ENCODE measurements around the gene EZH1.
"Not testable (repeated sequence)": the region's sequence is repeated elsewhere in the genome, so short reads cannot be mapped to it uniquely, and the experiment has no call there.

The EZH1 gene

DNA sequence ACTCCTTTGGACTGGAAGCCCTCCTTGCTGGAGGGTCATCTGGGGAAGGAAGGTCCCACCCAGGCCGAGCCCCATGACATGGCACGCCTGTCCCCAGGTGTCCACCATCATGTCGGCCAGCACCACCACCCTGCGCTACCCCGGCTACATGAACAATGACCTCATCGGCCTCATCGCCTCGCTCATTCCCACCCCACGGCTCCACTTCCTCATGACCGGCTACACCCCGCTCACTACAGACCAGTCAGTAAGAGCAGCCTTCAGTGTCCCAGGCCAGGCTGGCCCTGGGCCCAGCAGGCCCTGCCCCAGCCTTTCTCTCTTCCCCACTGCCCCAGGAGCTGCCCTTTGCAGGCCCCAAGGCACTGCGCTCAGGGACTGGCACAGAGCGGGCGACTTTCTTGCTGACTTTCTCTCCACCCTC lies 79.2 kb downstream of the EZH1 start:
- no peak for DNase-seq

DNA sequence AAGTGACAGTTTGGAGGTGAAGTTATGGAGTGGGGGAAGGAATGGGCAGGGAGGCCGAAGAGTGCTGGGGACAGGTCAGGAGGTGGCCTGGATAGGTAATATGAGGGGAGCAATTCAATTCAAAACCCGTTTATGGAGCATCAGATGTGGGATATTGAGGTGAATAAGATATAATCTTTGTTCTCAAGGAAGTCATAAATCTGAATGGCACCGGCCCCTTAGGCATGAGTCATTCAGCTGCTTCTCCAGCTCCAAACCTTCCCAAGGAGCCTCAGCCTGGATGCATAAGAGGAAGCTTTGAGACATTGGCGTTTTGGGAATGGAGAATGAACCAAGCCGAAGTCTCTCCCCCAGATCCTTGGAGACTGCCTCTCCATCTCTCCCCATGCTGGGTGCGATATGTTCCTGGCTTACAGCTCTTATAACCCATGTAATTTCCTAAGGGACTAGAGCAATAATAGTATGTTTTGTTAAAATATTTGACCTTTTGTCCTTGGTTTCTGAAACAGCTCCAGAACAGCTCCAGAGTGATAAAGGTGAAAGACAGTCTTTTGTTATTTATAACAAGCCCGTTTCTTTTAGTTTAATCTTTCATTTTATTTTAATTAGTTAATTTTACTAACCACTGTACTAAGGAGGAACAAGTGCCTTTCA lies 84.0 kb downstream of the EZH1 start:
- no peak for DNase-seq

DNA sequence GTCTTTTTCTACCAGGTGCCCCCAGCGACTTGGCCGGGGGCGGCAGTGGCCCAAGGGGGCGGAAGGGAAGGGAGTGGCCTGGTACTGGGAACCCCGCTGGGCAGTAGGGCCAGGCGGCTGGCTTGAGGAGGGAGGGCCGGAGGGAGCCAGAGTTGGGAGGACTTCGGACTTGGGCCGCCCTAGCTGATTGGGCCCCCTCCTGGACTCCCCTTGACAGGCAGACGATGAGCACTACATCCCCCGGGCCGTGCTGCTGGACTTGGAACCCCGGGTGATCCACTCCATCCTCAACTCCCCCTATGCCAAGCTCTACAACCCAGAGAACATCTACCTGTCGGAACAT lies 84.9 kb downstream of the EZH1 start:
- not testable (repeated sequence) for DNase-seq

DNA sequence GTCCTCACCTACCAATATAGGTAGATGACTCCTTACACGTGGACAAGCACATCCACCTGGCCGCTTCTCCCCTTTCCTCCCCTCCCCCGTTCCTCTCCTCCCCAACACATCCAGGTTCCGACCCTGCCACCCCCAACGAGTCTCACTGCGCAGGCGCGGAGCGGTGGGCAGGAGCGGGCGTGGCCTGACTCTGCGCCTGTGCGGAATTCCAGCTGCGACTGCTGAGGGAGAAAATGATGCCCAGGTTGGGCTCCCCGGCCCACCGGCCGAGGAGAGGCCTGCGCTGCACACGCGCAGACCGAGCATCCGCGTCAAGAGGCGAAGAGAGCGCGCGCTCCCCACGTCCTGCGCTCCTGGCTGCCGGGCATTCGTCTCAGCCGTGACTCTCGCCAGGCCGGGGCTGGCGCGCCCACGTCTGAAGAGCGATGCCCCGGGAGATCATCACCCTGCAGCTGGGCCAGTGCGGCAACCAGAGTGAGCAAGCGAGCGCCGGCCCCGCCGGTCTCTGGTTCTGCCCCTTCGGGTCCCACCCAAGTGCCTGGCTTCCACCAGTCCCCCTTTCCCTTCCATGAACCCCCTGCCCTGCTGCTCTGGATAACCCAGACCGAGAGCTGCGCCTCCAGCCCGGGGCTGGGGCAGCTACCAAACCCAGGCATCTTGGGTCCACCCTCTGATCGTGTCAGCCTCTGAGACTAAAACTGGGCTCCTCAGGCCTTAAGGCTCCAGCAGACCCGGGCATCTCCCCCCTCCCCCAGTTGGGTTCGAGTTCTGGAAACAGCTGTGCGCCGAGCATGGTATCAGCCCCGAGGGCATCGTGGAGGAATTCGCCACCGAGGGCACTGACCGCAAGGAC lies 85.5 kb downstream of the EZH1 start, which contains the start of gene TUBG2:
Gene TUBG2 (plus strand): TSS at position 206 of the 853 bp plus-strand sequence. CDS start 220 bp downstream, at position 426.
- DNase-seq = peak in 4 of 5 experiments; percentile 56 to 66 (median 63)

DNA sequence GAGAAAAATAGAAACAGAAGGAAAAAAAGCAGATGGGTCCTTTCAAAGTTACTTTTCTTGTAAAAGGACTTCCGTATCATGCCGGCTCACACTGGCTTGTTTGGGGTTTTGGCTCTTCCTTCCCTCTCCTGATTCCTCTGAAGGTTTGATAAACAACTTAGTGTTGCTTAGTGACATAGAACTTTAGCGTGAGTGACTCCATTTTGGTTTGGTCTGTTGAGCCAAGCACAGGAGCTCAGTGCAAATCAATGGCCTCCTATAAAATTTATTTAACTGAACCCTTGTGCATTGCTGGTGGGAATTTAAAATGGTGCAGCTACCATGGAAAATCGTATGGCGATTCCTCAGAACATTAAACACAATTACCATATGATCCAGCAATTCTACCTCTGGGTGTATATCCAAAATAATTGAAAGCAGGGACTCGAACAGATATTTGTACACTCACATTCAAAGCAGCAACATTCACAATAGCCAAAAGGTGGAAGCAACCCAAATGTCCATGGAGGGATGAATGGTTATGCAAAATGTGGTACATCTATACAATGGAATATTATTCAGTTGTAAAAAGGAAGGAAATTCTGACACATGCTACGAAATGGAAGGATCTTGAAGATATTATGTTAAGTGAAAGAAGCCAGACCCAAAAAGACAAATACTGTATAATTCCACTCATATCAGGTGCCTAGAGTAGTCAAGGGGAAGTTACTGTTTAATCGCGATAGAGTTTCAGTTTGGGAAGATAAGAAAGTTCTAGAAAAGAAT lies 86.8 kb downstream of the EZH1 start:
- DNase-seq = no peak

DNA sequence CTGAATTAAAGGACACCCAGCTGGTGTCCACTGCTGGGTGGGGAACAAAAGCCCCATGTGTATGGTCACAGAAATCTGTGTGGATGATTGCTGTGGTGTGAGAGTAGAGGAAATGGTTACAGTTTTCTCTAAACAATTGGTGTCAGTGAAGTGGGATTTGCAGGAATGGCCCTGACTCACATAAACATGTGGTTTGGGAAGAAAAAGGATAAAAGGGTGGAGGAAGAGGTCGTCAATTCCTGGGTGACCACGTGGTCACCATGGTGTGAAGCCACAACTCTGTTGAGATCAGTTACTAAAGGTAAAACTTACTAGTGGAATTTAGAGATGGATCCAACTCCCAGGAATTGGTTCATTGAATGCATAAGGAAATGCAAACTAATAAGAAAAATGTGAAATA lies 89.3 kb downstream of the EZH1 start:
- no peak for DNase-seq

DNA sequence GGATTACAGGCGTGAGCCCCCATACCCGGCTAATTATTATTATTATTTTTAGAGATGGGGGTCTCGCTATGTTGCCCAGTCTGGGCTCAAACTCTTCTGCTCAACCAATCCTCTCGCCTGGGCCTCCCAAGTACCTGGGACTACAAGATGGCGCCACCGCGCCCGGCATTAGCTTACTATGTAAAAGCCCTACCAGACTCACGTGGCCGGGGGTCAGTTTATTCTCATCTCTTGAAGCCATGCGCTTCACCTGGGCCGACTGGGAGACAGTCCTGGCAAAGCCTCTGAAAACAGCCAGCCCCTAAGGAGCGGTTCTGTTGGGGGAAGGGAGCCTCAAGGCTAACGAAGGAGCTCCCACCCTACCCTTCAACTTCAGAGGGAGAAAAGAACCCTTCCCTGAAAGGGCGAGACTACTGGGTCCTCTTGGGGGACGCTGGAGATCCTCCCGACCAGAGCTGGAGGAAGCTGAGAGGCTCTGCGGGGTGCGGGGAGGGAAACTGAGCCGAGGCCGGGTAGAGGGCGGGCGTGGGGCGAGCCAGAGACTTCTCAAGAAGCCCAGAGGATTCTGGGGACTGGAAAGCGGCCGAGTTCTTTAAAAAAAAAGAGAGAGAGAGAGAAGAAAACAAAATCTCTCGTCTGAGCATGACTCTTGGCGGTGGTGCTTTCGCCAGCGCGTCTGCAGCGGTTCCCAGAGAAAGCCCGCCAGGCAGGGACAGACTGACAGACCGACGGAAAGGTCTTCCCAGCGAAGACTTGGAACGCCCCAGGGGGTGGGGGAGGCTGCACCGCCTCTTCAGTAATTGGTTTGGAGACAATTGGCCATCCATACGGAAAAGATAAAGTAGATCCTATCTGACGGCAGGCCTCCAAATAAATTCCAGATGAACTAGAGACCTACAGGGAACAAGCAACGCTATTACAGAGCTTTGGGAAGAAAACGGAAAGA lies 91.4 kb downstream of the EZH1 start:
- no peak for DNase-seq

DNA sequence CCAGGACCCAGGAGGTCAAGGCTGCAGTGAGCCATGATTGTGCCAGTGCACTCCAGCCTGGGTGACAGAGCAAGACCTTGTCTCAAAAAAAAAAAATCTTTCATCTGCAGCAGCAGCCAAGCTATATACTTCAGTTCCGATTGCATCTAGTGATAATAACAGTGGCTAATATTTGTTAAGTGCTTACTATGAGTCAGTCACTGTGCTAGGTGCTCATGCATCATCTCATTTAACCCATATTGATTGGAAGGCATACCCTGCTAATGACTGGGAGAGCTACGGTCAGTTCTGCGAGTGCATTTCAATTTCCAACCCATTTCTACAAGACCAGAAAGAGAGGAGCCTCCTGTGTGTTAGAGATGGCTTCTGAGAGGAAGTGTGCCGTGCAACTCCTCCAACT lies 93.4 kb downstream of the EZH1 start:
- DNase-seq = no peak

Data from T-helper 2 cell (primary cell).